GM19438 (cell line): Measurements from ENCODE around the gene RNF5.
"Not testable (repeated sequence)": the region's sequence is repeated elsewhere in the genome, so short reads cannot be mapped to it uniquely, and the experiment has no call there.

Experiments used
- ATAC-seq: cut with Tn5 transposase; IDR thresholded peaks from one replicate; pipeline ENCODE4 v1.9.1; 2021; ENCODE audit warnings: low read depth; ENCODE audit not compliant: unreplicated experiment

Gene RNF5

GRCh38 chr6:32175322-32175710, 2.9 kb upstream of the RNF5 start:
- ATAC-seq: no peak

DNA sequence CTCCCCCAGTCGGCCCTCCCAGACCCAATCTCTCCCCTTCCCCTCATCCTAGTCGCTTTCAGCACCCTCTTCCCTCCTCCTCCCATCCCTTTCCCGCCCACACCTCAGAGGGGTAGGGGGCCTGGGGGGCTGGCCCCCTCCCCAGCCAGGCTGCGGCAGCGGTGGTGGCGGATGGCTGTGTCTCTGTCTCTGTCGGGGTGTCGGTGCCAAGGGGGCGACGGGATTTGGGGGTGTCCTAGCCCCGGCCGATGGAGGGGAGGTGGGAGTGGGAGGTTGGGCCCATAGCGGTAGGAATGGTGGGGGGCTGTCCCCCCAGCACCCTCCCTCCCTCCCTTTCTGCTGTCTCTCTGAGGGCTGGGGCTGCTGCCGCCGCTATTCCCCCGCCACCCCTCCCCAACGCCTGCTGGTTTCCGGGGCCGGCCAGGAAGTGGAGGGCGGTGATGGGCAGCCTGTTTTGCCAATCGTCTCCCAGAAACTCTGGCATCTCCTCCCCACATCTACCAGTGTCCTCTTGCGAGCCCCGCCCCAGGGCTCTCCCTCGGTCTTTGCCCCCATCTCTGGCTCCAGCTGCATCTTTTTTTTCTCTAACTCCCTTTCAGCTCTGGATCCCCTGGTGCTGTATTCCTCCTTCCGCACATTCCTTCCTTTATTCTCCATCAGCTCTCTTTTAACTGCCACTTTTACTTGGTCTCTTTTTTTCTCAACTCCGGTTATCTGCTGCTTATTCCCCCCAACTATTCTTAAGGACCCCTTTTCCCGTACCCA, 2.3 kb upstream of the RNF5 start, which contains the start of gene AGPAT1:
AGPAT1 (minus strand) TSS at position 374 of the 765 bp plus-strand sequence. CDS start 4,588 bp downstream, outside the sequence.
- ATAC-seq: peak; percentile 39

DNA sequence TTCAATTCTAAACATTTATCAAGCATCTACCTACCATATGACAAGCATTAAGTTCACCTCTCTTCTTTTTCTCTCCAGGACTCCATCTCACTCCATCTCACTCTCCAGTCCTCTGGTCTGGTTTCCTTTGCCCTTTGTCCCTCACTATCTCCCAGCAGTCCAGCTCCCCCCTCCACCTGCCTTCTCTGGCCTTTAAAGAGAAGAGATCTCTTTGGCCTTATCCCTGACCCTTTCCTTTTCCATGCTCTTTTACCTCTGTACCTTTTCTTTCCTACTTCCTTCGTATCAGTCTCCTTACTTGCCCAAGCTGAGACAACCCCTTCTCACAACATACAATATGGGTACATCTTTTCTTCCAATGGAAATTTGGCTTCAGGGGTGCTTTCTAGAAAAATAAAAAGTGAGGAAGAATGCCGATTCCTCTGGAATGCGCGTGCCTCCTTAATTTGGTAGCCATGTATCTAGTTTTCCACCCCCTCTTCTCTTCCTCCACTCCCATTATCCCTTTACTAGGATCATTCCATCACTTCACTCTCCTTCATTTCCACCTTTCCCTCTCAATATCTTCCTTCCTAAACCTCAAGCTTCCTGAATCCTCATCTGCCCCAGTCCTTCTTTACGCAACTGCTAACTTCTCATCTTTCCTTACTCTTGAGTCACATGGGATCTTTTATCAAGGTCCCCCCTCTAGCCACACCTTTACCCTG, 1.6 kb upstream of the RNF5 start:
- ATAC-seq: no peak

DNA sequence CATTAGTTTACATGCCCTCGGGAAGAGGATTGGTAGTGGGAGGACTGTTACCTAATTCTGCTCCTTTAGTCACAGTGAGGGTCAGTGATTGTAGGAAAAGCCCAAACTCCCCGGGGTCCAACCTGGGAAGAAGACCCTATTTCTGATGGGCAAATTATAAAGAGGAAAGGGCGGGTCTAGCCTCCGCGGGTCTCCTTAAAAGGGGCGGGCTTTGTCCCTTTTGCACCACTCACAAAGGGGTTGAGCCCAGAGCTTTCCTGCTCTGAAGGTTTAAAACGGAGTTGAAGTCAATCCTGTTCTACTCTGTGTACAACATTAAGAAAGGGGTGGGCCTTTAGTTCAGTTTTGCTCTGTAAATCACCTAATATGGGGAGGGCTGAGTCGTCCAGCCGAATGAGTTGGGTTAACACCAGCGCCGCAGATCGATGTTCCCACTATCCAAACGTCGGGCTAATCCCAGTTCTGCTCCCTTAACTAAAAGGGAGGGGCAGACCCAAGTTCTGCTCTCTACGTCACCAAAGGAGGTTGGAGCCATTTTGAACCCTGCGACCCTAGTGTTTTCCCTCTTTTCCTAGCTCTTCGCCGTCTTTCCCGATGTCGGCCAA, 920 bp upstream of the RNF5 start:
- ATAC-seq: no peak

GRCh38 chr6:32178547-32179440, 589 bp downstream of the RNF5 start:
- no peak for ATAC-seq

GRCh38 chr6:32179766-32180405, 1.7 kb downstream of the RNF5 start:
- no peak for ATAC-seq

- no peak for ATAC-seq
Measured at GRCh38 chr6:32181148-32181702, 3.0 kb downstream of the RNF5 start.

- ATAC-seq: no peak
Measured at GRCh38 chr6:32181915-32182529, 3.8 kb downstream of the RNF5 start.

DNA sequence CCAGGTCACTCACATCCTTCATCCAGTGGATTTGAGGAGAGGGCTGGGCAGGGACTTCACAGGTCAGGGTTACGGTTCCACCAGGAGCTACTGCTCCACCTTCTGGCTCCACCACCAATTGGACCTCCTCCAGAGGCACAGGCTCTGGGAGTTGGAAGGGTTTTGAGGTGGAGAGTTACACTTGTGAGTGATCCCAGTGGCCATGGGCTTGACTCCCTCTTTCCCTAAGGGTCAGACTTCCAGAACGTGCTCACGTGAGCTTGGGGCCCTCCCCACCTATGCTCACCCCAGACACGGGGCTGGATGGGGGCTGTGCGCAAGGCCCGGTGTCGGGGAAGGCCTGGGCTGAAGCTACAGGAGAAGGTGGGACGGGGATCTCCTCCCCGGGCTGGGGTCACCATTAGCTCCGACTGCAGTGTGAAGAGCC, 4.4 kb downstream of the RNF5 start:
- no peak for ATAC-seq

- ATAC-seq: no peak
Measured at GRCh38 chr6:32183030-32183429, 4.8 kb downstream of the RNF5 start.

GRCh38 chr6:32183483-32184083, 5.4 kb downstream of the RNF5 start:
- no peak for ATAC-seq

DNA sequence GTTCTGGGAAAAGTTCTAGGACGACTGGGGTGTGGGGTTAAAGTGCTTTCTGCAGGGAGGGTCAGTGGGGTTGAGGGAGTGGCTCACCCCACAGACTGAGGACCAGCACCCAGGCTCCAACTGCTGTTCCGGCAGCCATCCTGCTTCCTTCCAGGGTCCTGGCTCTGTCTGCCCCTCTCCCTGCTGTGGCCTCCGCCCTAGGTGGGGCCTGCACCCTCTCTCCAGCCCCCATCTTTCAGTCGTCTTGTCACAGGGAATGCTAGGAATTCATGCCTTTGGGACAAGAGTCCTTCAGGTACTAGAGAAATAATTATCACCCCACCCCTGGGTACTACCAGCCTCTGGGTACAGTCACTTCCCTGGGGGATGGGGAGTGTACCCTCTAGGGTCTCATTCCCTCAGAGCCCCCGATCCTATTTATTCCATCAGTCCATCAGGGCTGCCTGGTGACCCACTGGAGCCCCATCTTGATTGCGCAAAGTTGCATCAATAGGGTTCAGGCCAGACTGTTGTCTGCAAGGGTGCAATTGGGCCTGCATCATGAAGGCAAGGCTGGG, 6.0 kb downstream of the RNF5 start, which contains the start of gene AGER:
AGER (minus strand) TSS at position 170 of the 557 bp plus-strand sequence; CDS start at position 139, 31 bp downstream.
- no peak for ATAC-seq

DNA sequence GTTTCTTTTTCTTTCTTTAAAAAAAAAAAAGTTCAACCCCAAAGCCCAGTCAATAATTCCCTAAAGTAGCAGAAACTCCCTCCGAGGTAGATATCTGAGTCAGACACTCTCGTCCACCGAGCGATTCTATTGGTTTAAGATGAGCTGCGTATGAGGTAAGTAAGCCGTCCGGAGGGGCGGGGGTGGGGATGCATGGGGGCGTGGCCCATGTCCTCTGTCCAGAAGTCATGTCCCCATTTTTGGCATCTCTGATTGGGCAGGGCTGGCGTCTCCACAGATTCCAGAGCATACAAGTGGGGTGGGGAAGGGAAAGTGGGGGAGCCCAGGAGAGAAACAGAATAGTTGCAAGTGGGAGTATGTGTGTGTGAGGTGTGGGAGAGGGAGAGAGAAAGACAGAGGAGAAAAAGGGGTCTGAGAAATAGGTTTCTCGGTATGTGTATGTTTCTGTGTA, 7.5 kb downstream of the RNF5 start:
- ATAC-seq: not testable (repeated sequence)

DNA sequence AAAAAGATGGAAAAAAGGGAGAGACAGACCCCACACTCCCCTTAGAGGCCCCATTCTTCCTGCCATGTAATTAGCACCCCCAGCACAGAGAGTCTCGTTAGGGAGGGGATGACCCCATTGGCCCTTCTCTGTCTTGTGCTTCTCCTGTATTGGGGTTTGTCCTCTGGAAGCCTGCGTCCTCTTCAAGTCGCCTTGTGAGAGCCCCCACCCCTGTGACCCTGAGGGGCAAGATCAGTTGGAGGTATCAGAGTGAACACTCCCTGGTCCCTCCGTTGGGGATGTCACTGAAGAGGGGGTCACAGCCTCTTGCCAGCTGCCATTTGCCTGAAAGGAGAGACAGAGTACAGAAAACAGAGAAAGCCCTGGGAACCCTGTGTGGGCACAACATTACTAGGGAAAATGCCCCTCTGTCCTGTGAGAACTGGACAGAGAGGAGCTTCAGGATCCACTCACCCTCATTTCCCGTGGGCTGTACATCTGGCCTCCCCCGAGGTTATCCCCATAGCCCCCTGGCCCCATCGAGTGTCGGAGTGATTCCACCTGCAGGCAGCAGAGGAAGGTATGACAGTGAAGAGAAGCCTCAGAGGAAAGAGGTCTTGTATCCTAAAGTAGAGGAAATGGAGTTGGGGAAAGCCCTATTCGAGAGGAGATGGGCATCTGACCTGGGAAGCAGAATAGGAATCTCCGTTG, 8.1 kb downstream of the RNF5 start:
- not testable (repeated sequence) for ATAC-seq

GRCh38 chr6:32187009-32187709, 9.0 kb downstream of the RNF5 start:
- ATAC-seq: no peak

DNA sequence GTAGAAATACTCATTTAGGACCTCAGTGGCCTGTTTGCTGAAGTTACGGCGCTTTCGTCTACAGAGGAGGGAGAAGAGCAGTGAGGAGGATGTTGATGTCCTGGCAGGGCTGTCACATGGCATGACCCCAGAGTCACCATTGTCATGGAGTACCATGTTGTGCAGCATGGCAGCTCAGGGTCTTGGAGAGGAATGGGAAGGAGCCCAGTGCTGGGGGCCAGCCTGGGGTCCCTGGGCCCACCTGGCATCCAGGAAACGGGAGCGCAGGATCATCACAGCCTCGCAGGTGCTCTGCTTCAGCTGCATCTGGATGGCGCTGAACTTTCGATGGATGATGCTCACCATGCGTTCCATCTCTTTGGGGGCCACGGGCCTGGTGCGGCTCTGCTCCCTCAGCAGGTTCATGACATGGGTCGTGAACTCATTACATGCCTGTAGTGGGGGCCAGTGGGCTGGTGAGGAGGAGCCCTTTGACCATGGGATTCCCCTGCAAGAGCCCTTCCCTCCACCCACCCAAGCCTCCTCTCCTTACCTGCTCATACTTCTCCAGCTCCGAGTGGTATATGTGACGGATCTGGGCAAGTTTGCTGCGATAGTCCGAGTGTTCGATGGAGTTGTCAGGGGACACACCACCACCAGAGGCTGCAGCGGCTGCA, 9.6 kb downstream of the RNF5 start:
- not testable (repeated sequence) for ATAC-seq
